HepG2 (cell line): ENCODE results near the gene VPS11. TPM values are rescaled to one million over a fixed set of nuclear protein-coding genes. Genes with fewer than 3 reads are reported as not detected.

Experiments
- CHD2 ChIP-seq: IDR thresholded peaks from 2 replicates; pipeline ENCODE4 v1.6.1; 2011; ENCODE audit warnings: low read depth, low read length, improper control_type of control experiment
- CREBL2 ChIP-seq: sonication (generic); formaldehyde crosslinking; IDR thresholded peaks from 2 replicates; pipeline ENCODE4 v1.8.1; 2023; ENCODE audit warnings: missing genetic modification reagents, mild to moderate bottlenecking, borderline replicate concordance
- ETV6 ChIP-seq: sonication (generic); formaldehyde crosslinking; conservative IDR thresholded peaks from 2 replicates; pipeline ENCODE4 v1.4.0; 2020; ENCODE audit warnings: missing genetic modification reagents
- GATA4 ChIP-seq: sonication (generic); IDR thresholded peaks from 2 replicates; pipeline ENCODE4 v1.6.1; 2016; ENCODE audit warnings: antibody characterized with exemption, low read depth, borderline replicate concordance
- IKZF1 ChIP-seq: fragments of 450-650 bp; IDR thresholded peaks from 2 replicates; pipeline ENCODE4 v1.7.1; 2016
- MIXL1 ChIP-seq: IDR thresholded peaks from 2 replicates; pipeline ENCODE4 v1.6.1; 2016
- MZF1 ChIP-seq: sonication (generic); formaldehyde crosslinking; IDR thresholded peaks from 2 replicates; pipeline ENCODE4 v1.8.1; 2023; ENCODE audit warnings: mild to moderate bottlenecking, missing genetic modification reagents, borderline replicate concordance
- NFE2 ChIP-seq: sonication (generic); formaldehyde crosslinking; IDR thresholded peaks from 2 replicates; pipeline ENCODE4 v1.4.0; 2020; ENCODE audit warnings: missing genetic modification reagents
- POLR2AphosphoS5 ChIP-seq: IDR thresholded peaks from 2 replicates; pipeline ENCODE4 v1.6.1; 2012; ENCODE audit warnings: low read depth, low read length
- SIX4 ChIP-seq: sonication (generic); formaldehyde crosslinking; IDR thresholded peaks from 2 replicates; pipeline ENCODE4 v1.4.0; 2020; ENCODE audit warnings: missing genetic modification reagents
- SNAPC5 ChIP-seq: sonication (generic); formaldehyde crosslinking; IDR thresholded peaks from 2 replicates; pipeline ENCODE4 v1.8.1; 2023; ENCODE audit warnings: mild to moderate bottlenecking, missing genetic modification reagents, borderline replicate concordance
- TCF12 ChIP-seq, 2 experiments: fragments of 450-650 bp in 1 of 2; sonication (generic) in 1 of 2; formaldehyde crosslinking in 1 of 2; IDR thresholded peaks; 2 replicates each; pipeline versions ENCODE4 v1.6.1 to v1.8.0; 2017 to 2022; ENCODE audit warnings: antibody characterized with exemption in 1 of 2, mild to moderate bottlenecking in 1 of 2, missing genetic modification reagents in 1 of 2, moderate library complexity in 1 of 2
- ZBED4 ChIP-seq: sonication (generic); formaldehyde crosslinking; IDR thresholded peaks from 2 replicates; pipeline ENCODE4 v1.4.0; 2020; ENCODE audit warnings: missing genetic modification reagents, borderline replicate concordance
- ZBTB42 ChIP-seq: sonication (generic); formaldehyde crosslinking; IDR thresholded peaks from 2 replicates; pipeline ENCODE4 v1.5.0; 2020; ENCODE audit warnings: mild to moderate bottlenecking, missing genetic modification reagents
- ZBTB43 ChIP-seq: sonication (generic); formaldehyde crosslinking; conservative IDR thresholded peaks from 2 replicates; pipeline ENCODE4 v1.4.0; 2020; ENCODE audit warnings: missing genetic modification reagents
- ZNF180 ChIP-seq: sonication (generic); formaldehyde crosslinking; IDR thresholded peaks from 2 replicates; pipeline ENCODE4 v1.4.0; 2020; ENCODE audit warnings: low read depth, missing genetic modification reagents, borderline replicate concordance
- ZNF280D ChIP-seq: sonication (generic); formaldehyde crosslinking; IDR thresholded peaks from 2 replicates; pipeline ENCODE4 v1.5.1; 2020; ENCODE audit warnings: mild to moderate bottlenecking, missing genetic modification reagents
- ZNF431 ChIP-seq: sonication (generic); formaldehyde crosslinking; IDR thresholded peaks from 2 replicates; pipeline ENCODE4 v1.9.0; 2022; ENCODE audit warnings: missing genetic modification reagents, low read depth, mild to moderate bottlenecking, borderline replicate concordance
- ZNF552 ChIP-seq: sonication (generic); formaldehyde crosslinking; IDR thresholded peaks from 2 replicates; pipeline ENCODE4 v1.9.0; 2022; ENCODE audit warnings: missing genetic modification reagents, mild to moderate bottlenecking, borderline replicate concordance
- ZNF567 ChIP-seq: sonication (generic); formaldehyde crosslinking; IDR thresholded peaks from 2 replicates; pipeline ENCODE4 v1.8.1; 2023; ENCODE audit warnings: mild to moderate bottlenecking, missing genetic modification reagents, borderline replicate concordance
- ZNF749 ChIP-seq: sonication (generic); formaldehyde crosslinking; IDR thresholded peaks from 2 replicates; pipeline ENCODE4 v1.8.0; 2022; ENCODE audit warnings: mild to moderate bottlenecking, missing genetic modification reagents, moderate library complexity, borderline replicate concordance
- ZZZ3 ChIP-seq: sonication (generic); formaldehyde crosslinking; IDR thresholded peaks from 2 replicates; pipeline ENCODE4 v1.4.0; 2020; ENCODE audit warnings: missing genetic modification reagents, mild to moderate bottlenecking, borderline replicate concordance
- polyA plus RNA-seq, 8 experiments: library from polyadenylated mRNA; depleted of rRNA in 3 of 8; stranded (reverse) in 7 of 8; unstranded in 1 of 8; fragments of >200 nt; fragmentation: Illumina TruSeq in 4 of 8; extraction: Trizol in 4 of 8; gene quantifications; 2 replicates each; pipeline versions ENCODE4 v1.2.1 to v1.2.3, GENCODE V29; 2011 to 2016; ENCODE audit warnings: low read depth in 4 of 8, missing spikeins in 1 of 8, mixed read lengths in 1 of 8; ENCODE audit not compliant: insufficient read depth in 1 of 8
- total RNA-seq, 5 experiments: library from RNA; depleted of rRNA; stranded (reverse); fragments of >200 nt; fragmentation: Illumina TruSeq; extraction: Trizol; gene quantifications; 2 replicates each; pipeline ENCODE4 v1.2.3, GENCODE V29; 2016; ENCODE audit warnings: low read depth in 1 of 5

The VPS11 gene
- total and polyA plus RNA-seq, 2 of the 13 experiments (the other 11 are each of a cell fraction or from before 2014, with no cell fraction given) = 13.7 to 21.6 TPM

GRCh38 chr11:119024430-119025098 lies 43.1 kb upstream of the VPS11 start (continued):
- TF ChIP-seq GATA4 (no peak), IKZF1 (no peak), ZNF749 (CRISPR knock-in tag) (no peak), CHD2 (no peak), ZNF180 (CRISPR knock-in tag) (no peak), TCF12 (IDR thresholded peaks at IDR 0.05) (no peak), TCF12 (CRISPR knock-in tag; IDR thresholded peaks at IDR 0.05) (no peak), ZZZ3 (CRISPR knock-in tag) (no peak), ZBTB42 (no peak), ZNF280D (CRISPR knock-in tag) (0 out of 2 replicates have a peak, but pooled peaks have one; percentile 22), MIXL1 (no peak), ZNF552 (CRISPR knock-in tag) (no peak), ZBED4 (CRISPR knock-in tag) (no peak), NFE2 (CRISPR knock-in tag) (no peak), MZF1 (no peak), CREBL2 (CRISPR knock-in tag) (no peak), POLR2AphosphoS5 (0 out of 2 replicates have a peak, but pooled peaks have one; percentile 23), ZBTB43 (CRISPR knock-in tag) (no peak), ETV6 (CRISPR knock-in tag) (no peak), ZNF431 (CRISPR knock-in tag) (no peak), ZNF567 (CRISPR knock-in tag) (no peak), SIX4 (CRISPR knock-in tag) (no peak), SNAPC5 (no peak)
